Left lobe of liver (tissue), 2 donors: Measurements from ENCODE around the gene CMIP. TPM values are rescaled to one million over a fixed set of nuclear protein-coding genes. Genes with fewer than 3 reads are reported as not detected.

Experiments used
- ATAC-seq: fragments of 200-7000 bp; cut with Tn5 transposase; one replicate; pipeline ENCODE4 v1.9.1; 2020; ENCODE audit warnings: mild to moderate bottlenecking, moderate library complexity
- DNase-seq: peaks from one replicate; pipeline ENCODE4 v3.0.0-alpha.2; 2020; ENCODE audit warnings: low spot score
- total RNA-seq: library from RNA; stranded (reverse); gene quantifications from one replicate; pipeline ENCODE4 v1.2.1, GENCODE V29; 2021
- donor health status: DM: no; HTN: no; CAD: no; lungs with moderate emphysema.
- donor health status: DM: no; HTN: yes; CAD: no.

Gene CMIP
- total RNA-seq, 1 donor from 2014 or later, result 15.4 TPM

GRCh38 chr16:81458827-81459598, 14.4 kb downstream of the CMIP start:
- ATAC-seq (no peak), DNase-seq (no peak)

- DNase-seq (no peak), ATAC-seq (no peak)
Observed at GRCh38 chr16:81460075-81460474, 15.5 kb downstream of the CMIP start.

- no peak for DNase-seq
- ATAC-seq, result no peak
Observed at GRCh38 chr16:81461243-81461642, 16.6 kb downstream of the CMIP start.

- DNase-seq, result no peak
- no peak for ATAC-seq
Observed at GRCh38 chr16:81461766-81462165, 17.2 kb downstream of the CMIP start.

- DNase-seq, result no peak
- no peak for ATAC-seq
Observed at GRCh38 chr16:81462683-81463082, 18.1 kb downstream of the CMIP start.

GRCh38 chr16:81463296-81463890, 18.8 kb downstream of the CMIP start:
- no peak for ATAC-seq
- no peak for DNase-seq

- ATAC-seq, result no peak
- DNase-seq, result no peak
Observed at GRCh38 chr16:81464279-81464678, 19.7 kb downstream of the CMIP start.

GRCh38 chr16:81465375-81465943, 20.9 kb downstream of the CMIP start:
- ATAC-seq (peak; percentile 74), DNase-seq (no peak)

GRCh38 chr16:81466356-81466980, 21.9 kb downstream of the CMIP start:
- DNase-seq (no peak), ATAC-seq (peak; percentile 9)

GRCh38 chr16:81467072-81467471, 22.5 kb downstream of the CMIP start:
- ATAC-seq, result no peak

GRCh38 chr16:81467815-81468214, 23.2 kb downstream of the CMIP start:
- no peak for DNase-seq
- ATAC-seq, result no peak

More at GRCh38 chr16:81467072-81467471, 22.5 kb downstream of the CMIP start:
- no peak for DNase-seq

GRCh38 chr16:81468269-81468902, 23.8 kb downstream of the CMIP start:
- no peak for DNase-seq
- ATAC-seq, result no peak

GRCh38 chr16:81469183-81469677, 24.6 kb downstream of the CMIP start:
- DNase-seq (no peak), ATAC-seq (no peak)

GRCh38 chr16:81469710-81470535, 25.3 kb downstream of the CMIP start:
- ATAC-seq (no peak), DNase-seq (no peak)

- ATAC-seq (no peak), DNase-seq (no peak)
Observed at GRCh38 chr16:81470796-81471636, 26.4 kb downstream of the CMIP start.

GRCh38 chr16:81471882-81472281, 27.3 kb downstream of the CMIP start:
- ATAC-seq (no peak), DNase-seq (no peak)

- DNase-seq (no peak), ATAC-seq (peak; percentile 2)
Observed at GRCh38 chr16:81472391-81472790, 27.8 kb downstream of the CMIP start.

- ATAC-seq (peak; percentile 80), DNase-seq (no peak)
Observed at GRCh38 chr16:81473066-81473488, 28.5 kb downstream of the CMIP start.

- ATAC-seq (peak; percentile 64), DNase-seq (no peak)
Observed at GRCh38 chr16:81473558-81473957, 28.9 kb downstream of the CMIP start.
